GM20000 (cell line): ENCODE data around the gene TP63.

Experiments
- DNase-seq: peaks from one replicate; pipeline ENCODE4 v3.0.0; 2012; ENCODE audit warnings: low spot score
- CTCF ChIP-seq: IDR thresholded peaks from 2 replicates; pipeline ENCODE4 v1.5.1; 2012; ENCODE audit warnings: mild to moderate bottlenecking, control low read depth; ENCODE audit errors: extremely low read depth, missing control alignments

The TP63 gene

GRCh38 chr3:189901481-189901880 lies 270.3 kb downstream of the TP63 start:
- no peak for TF ChIP-seq CTCF

GRCh38 chr3:189902230-189903186 lies 271.3 kb downstream of the TP63 start:
- DNase-seq: no peak
- TF ChIP-seq CTCF: no peak

More at GRCh38 chr3:189901481-189901880, 270.3 kb downstream of the TP63 start:
- no peak for DNase-seq

- TF ChIP-seq CTCF: no peak
- DNase-seq: no peak
These were observed 272.5 kb downstream of the TP63 start for GRCh38 chr3:189903562-189904250.

GRCh38 chr3:189907803-189908202 lies 276.6 kb downstream of the TP63 start:
- DNase-seq: no peak
- no peak for TF ChIP-seq CTCF

GRCh38 chr3:189908646-189909045 lies 277.5 kb downstream of the TP63 start:
- no peak for DNase-seq
- TF ChIP-seq CTCF: no peak

GRCh38 chr3:189909139-189909538 lies 277.9 kb downstream of the TP63 start:
- no peak for DNase-seq

More at GRCh38 chr3:189909139-189909538, 277.9 kb downstream of the TP63 start:
- no peak for TF ChIP-seq CTCF
